Activated T-helper 17 cell treated with anti-CD3 and anti-CD28 coated beads, Interleukin-2, amount 50 U/mL, for 72 hours (primary cell): ENCODE data around the gene RNF126. TPM values are rescaled to one million over a fixed set of nuclear protein-coding genes. Genes with fewer than 3 reads are reported as not detected.
A peak's percentile ranks its signal among the peaks of the same experiment; 100 is the strongest.
"Not testable (repeated sequence)": the region's sequence is repeated elsewhere in the genome, so short reads cannot be mapped to it uniquely, and the experiment has no call there.

Source experiments
- ATAC-seq: fragments of 150-1000 bp; cut with Tn5 transposase; replicated peaks from 2 replicates; pipeline ENCODE4 v1.10.0; 2021; ENCODE audit warnings: mild to moderate bottlenecking, moderate library complexity
- H3K27ac Mint-ChIP-seq: one replicate; pipeline ENCODE4 v1.8.0; 2022; ENCODE audit warnings: mixed read lengths
- H3K27me3 Mint-ChIP-seq: one replicate; pipeline ENCODE4 v1.8.0; 2022; ENCODE audit warnings: mixed read lengths
- H3K36me3 Mint-ChIP-seq: one replicate; pipeline ENCODE4 v1.8.0; 2022; ENCODE audit warnings: low read depth, mild to moderate bottlenecking, mixed read lengths
- H3K4me1 Mint-ChIP-seq: one replicate; pipeline ENCODE4 v1.8.0; 2022; ENCODE audit warnings: mixed read lengths
- H3K4me3 Mint-ChIP-seq: one replicate; pipeline ENCODE4 v1.8.0; 2022; ENCODE audit warnings: mild to moderate bottlenecking, mixed read lengths
- H3K9me3 Mint-ChIP-seq: one replicate; pipeline ENCODE4 v1.8.0; 2022; ENCODE audit warnings: mixed read lengths
- total RNA-seq, 2 donors: library from RNA; stranded (reverse); gene quantifications; one replicate each; pipeline ENCODE4 v1.2.3, GENCODE V29; 2022

The RNF126 gene
- total RNA-seq, 2 donors from 2014 or later = 74.0 to 103 TPM

DNA sequence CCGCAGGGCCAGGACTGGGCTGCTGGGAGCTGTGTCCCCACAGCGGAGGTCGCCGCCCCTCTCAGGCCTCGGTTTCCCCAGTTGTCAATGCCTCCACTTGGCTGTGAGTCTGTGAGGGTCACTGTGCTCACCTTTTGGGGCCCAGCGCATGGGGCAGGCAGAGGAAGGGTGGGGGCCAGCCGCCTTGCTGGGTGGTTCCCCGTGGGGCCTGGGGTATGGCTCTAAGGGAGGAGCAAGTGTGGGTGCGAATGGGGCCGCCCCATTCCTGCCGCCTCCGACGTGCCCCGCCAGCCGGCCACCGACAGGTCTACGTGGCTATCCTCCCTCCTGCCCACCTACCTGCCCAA lies 24.1 kb downstream of the RNF126 start:
- ATAC-seq = no peak
- H3K27me3 Mint-ChIP-seq = no peaks in the 10 kb centered on the region
- peak overlapping the region; percentile 81 for H3K4me3 Mint-ChIP-seq
- no peaks in the 10 kb centered on the region for H3K9me3 Mint-ChIP-seq
- H3K4me1 Mint-ChIP-seq = peaks cover 6% of the 10 kb centered on the region
- H3K27ac Mint-ChIP-seq = peak overlapping the region; percentile 81
- H3K36me3 Mint-ChIP-seq = no peaks in the 10 kb centered on the region

DNA sequence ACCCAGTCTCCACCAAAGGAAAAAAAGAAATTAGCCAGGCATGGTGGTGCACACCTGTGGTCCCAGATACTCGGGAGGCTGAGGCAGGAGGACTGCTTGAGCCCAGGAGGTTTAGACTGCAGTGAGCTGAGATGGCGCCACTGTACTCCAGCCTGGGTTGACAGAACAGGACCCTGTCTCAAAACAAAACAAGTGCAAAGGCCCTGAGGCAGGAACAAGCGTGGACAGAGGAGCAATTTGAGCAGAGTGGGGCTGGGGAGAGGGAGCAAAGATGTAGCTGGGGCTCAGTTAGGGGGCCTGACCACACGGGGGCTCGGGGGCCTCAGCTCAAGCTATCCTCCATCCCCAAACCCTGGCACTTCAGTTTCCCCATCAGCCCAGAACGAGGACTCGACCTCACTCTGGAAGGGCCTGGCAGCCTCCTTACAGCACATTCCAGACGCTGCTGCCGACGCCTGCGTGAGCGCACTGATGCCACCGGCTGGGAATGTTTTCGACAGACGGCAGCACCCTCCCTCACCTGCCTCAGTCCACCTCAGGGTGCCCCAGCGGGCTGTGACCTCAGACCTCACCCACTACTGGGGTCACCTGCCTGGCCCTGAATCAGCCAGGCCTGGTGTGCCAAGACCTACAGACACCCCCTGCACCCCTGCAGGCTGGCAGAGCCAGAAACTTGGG lies 27.9 kb downstream of the RNF126 start:
- H3K36me3 Mint-ChIP-seq = peaks cover 25% of the 10 kb centered on the region
- H3K27ac Mint-ChIP-seq = no peak overlapping the region
- H3K4me3 Mint-ChIP-seq = no peak overlapping the region
- no peaks in the 10 kb centered on the region for H3K27me3 Mint-ChIP-seq
- no peak for ATAC-seq
- H3K9me3 Mint-ChIP-seq = no peaks in the 10 kb centered on the region
- H3K4me1 Mint-ChIP-seq = peaks cover 11% of the 10 kb centered on the region

DNA sequence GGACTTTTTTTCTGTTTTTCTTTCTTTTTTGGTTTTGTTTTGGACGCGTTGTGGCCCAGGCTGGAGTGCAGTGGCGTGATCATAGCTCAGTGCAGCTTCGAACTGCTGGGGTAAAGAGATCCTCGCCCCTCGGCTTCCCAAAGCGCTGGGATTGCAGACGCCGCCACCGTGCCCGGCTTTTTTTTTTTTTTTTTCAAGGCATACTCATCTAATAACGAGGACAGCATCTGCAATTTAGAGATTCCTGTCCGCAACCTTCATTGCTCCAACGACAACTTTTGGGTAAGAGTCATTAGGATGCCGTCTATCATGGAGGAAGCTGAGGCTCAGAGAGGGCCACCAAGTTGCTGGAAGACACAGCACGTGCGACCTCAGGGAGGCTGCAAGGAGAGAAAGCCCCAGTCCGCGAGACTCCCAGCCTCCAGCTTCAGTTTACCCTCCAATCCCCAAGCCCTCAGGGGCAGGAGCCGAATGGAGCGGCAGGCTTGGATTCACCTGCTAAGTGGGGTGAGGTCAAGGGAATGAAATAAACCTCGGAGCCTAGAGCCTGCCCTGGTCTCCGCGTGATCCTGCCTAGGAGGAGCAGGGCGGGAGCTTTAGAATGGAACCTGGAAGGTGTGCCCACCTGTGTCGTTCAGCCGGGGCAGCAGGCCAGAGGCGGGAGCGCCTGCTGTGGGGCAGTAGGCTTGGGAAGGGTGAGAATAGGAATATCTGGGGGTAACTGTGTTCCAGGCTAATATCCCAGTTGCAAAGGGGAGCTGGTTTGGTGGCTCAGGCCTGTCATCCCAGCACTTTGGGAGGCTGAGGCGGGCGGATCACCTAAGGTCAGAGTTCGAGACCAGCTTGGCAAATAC lies 29.0 kb downstream of the RNF126 start:
- peak; percentile 2 for ATAC-seq
- Mint-ChIP-seq H3K27ac (peak overlapping the region; percentile 93), H3K4me1 (peaks cover 5% of the 10 kb centered on the region), H3K36me3 (peaks cover 33% of the 10 kb centered on the region), H3K27me3 (no peaks in the 10 kb centered on the region), H3K9me3 (no peaks in the 10 kb centered on the region), H3K4me3 (peak overlapping the region; percentile 93)

DNA sequence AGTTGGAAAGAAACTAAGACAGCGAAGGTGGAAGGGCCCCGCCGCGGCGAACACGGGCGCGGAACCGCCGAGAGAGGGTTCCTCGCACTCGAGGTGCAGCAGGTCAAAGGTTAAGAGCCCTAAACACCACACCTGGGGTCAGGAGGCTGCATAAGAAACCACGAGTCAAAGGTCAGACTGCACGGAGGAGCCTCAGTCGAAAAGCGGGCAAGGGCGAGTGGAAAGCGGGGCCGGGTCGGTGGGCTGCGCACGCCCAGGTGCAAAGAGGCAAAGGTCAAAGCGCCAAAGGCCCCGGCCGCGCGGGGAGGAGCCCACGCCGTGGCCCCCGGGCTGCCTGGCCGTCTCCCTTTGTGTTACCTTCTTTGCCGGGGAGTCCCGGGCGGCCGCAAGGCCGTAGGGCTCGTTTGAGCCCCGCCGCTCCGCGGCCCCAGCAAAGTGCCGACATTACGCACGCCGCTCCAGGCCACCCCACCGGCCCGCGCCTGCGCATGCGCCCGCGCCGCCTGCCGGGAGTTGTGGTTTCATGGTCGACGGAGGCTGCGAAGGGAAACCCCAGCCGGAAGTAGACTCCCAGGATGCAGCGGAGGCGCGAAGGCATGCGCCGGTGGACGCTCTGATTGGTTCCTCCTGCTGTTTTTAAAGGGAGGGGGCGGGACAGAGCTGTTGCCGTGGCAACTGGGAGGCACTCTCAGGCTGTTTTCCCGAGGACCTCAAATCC lies 29.8 kb downstream of the RNF126 start, which contains the start of gene POLRMT:
Gene POLRMT (minus strand): TSS at position 470 of the 718 bp plus-strand sequence. CDS start 25 bp downstream, at position 445.
- H3K27me3 Mint-ChIP-seq = no peaks in the 10 kb centered on the region
- peaks cover 5% of the 10 kb centered on the region for H3K4me1 Mint-ChIP-seq
- ATAC-seq = peak; percentile 99
- H3K9me3 Mint-ChIP-seq = no peaks in the 10 kb centered on the region
- H3K36me3 Mint-ChIP-seq = peaks cover 41% of the 10 kb centered on the region
- peak within 1 kb of the TSS; percentile 93 for H3K27ac Mint-ChIP-seq
- H3K4me3 Mint-ChIP-seq = peak within 1 kb of the TSS; percentile 93

DNA sequence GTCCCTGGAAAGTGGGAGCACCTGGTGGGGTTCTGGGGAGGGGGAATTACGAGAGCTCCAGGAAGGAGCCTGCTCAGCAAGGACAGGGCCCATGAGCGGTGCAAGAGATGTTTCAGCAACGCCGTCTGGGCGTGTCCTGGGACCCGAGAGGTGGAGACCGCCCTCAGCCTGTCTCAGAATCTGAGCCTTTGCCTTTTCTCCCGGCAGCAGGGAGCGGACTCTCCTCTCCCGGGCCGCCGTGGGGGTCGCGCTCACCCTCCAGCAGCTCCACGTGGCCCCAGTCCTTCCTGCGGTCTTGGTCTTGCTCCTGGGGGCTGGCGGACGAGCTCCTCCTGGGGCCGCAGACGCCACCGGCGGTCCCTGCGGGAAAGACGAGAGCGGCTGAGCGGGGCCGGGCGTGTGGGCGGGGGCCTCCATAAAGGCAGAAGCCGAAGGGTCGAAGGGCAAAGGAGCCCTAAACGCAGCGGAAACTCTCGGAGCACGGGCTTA lies 30.4 kb downstream of the RNF126 start:
- ATAC-seq = peak; percentile 42
- Mint-ChIP-seq H3K27ac (peak overlapping the region; percentile 93), H3K27me3 (no peaks in the 10 kb centered on the region), H3K4me1 (peaks cover 5% of the 10 kb centered on the region), H3K36me3 (peaks cover 44% of the 10 kb centered on the region), H3K9me3 (no peaks in the 10 kb centered on the region), H3K4me3 (peak overlapping the region; percentile 93)

DNA sequence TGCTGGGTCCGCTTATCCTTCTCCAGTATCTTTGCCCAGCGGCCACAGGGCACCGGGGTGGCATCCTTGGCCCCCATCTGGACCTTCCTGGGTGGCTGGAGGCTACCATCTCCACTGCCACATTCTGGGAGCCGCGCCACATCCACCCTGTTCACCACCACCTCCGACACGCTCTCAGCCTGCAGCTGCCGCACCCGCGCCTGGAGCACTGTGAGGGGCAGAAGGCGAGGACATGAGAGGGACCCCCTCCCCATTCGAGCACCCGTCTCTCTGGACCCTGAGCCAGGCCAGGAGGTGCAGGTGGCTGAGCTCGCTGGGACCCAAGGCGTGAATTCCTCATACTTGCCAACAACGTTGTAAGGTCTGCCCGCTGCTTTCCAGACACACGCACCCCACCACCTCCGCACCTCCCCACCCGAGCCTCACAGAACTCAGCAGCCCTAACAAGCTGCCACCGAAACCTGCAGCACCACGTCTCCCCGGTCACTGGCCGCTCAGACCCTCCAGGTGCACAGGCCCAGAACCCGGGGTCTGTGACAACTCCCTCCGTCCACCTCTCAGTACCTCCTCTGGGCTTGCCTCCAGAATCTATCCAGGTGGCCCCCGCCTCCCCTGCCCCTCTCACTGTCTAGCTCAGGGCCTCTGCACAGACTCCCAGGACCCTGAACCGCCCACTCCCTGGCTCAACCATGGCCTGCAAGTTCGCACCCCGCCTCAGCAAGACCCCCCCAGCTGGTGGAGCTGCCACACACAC lies 32.9 kb downstream of the RNF126 start:
- Mint-ChIP-seq H3K27ac (no peak overlapping the region), H3K36me3 (peaks cover 52% of the 10 kb centered on the region), H3K4me3 (no peak overlapping the region), H3K9me3 (no peaks in the 10 kb centered on the region), H3K4me1 (peaks cover 5% of the 10 kb centered on the region), H3K27me3 (no peaks in the 10 kb centered on the region)
- no peak for ATAC-seq

DNA sequence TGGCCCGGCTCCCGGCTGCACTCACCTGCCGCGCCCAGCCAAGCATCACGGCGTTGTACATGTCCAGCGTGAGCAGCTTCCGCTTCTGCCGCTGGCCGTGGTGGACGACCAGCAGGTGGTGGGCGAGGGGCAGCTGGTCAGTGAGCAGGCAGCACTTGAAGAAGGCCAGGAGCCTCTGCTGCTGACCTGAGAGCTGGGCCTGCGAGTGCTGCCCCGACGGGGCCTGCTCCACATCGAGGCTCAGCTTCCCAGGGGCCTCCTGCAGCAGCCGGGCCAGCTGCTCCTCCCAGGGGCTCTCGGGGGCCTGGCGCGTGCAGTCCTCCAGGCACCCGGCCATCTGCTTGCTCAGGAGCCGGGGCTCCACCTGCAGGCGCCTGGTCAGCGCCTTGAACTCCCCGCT lies 33.5 kb downstream of the RNF126 start:
- not testable (repeated sequence) for H3K9me3 Mint-ChIP-seq, ATAC-seq, H3K4me3 Mint-ChIP-seq, H3K4me1 Mint-ChIP-seq, H3K27ac Mint-ChIP-seq, H3K27me3 Mint-ChIP-seq
- H3K36me3 Mint-ChIP-seq = peaks cover 52% of the 10 kb centered on the region

DNA sequence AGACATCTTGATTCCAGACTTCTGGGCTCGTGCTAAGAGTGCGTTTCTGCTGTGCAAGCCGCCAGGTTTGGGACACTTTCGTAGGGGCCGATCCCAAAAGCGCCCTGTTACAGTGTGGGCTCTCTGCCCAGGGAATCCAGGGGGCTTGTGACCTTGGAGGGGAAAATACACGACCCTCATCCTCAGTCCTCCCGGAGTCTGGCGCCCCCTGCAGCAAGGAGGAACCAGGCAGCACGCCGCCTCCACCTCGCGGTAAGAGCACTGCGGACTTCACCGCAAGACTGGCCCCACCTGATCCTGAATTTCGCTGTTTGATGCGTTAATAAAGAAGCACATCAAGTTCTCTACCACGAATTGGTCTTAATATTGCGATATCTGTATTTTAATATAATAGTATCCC lies 34.8 kb downstream of the RNF126 start:
- Mint-ChIP-seq H3K27me3 (no peaks in the 10 kb centered on the region), H3K27ac (no peak overlapping the region), H3K9me3 (no peaks in the 10 kb centered on the region), H3K4me1 (no peaks in the 10 kb centered on the region), H3K4me3 (no peak overlapping the region), H3K36me3 (peaks cover 58% of the 10 kb centered on the region)
- ATAC-seq = no peak

DNA sequence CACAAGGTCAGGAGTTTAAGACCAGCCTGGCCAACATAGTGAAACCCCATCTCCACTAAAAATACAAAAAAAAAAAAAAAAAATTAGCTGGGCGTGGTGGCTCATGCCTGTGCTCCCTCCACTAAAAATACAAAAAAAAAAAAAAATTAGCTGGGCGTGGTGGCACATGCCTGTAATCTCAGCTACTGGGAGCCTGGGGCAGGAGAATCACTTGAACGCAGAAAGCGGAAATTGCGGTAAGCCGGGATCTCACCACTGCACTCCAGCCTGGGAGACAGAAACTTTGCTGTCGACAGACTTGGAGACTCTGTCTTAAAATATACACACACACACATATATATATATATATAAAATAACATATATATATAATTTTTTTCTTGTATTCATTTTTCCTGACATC lies 36.4 kb downstream of the RNF126 start:
- not testable (repeated sequence) for H3K4me1 Mint-ChIP-seq, H3K27ac Mint-ChIP-seq, H3K9me3 Mint-ChIP-seq, H3K4me3 Mint-ChIP-seq, H3K27me3 Mint-ChIP-seq, ATAC-seq
- peaks cover 43% of the 10 kb centered on the region for H3K36me3 Mint-ChIP-seq

DNA sequence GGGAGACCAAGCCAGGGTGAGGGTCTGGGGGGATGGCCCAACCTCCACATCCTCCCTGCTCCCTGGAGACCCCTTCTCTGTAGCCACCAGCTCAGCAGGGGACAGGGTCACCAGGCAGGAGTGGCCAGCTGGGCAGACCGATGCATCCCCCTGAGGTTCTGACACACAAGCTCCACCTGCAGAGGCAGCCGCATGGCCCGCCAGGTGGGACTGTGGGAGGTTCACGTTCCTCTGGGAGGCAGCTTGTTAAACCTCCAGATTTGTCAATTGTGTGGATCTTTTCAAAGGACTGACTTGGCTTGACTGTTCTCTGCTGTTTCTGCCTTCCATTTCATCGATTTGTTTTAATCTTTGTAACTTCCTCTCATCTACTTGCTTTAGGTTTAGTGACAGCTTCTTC lies 37.8 kb downstream of the RNF126 start:
- no peak for ATAC-seq
- Mint-ChIP-seq H3K4me3 (no peak overlapping the region), H3K9me3 (no peaks in the 10 kb centered on the region), H3K36me3 (peaks cover 36% of the 10 kb centered on the region), H3K27ac (no peak overlapping the region), H3K4me1 (no peaks in the 10 kb centered on the region), H3K27me3 (no peaks in the 10 kb centered on the region)

DNA sequence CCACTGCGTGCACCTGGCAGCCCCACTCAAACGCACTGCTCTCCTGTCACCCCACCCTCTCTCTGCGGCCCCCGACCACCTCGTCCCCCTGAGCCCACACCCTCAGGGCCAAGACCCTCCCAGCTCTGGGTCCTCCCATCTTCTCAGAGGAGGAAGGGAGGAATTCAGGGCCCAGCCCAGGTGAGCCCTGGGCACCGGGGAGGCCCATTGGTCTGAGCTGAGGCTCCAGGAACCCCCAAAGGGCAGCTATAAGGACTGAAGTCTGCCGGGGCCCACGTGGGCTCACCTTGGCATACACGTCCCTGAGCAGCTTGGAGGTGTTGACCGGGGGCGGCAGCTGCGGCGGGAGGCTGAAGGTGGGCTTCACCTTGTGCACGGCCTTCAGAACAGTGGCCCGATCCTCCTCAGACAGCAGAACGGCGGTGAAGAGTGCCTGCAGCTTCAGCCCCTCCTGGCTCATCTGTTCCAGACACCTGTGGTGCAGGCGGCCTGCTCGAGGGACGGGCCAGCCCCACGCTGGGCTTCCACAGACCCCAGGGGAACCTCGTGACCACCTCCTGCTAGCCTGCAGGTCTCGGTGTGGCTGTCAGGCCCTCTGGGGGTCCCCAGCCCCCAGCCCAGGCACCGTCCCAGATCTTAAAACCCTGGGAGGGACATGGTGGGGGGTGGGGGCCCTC lies 38.4 kb downstream of the RNF126 start:
- H3K27ac Mint-ChIP-seq = no peak overlapping the region
- no peaks in the 10 kb centered on the region for H3K4me1 Mint-ChIP-seq
- peaks cover 35% of the 10 kb centered on the region for H3K36me3 Mint-ChIP-seq
- ATAC-seq = no peak
- H3K27me3 Mint-ChIP-seq = no peaks in the 10 kb centered on the region
- H3K4me3 Mint-ChIP-seq = no peak overlapping the region
- H3K9me3 Mint-ChIP-seq = no peaks in the 10 kb centered on the region

DNA sequence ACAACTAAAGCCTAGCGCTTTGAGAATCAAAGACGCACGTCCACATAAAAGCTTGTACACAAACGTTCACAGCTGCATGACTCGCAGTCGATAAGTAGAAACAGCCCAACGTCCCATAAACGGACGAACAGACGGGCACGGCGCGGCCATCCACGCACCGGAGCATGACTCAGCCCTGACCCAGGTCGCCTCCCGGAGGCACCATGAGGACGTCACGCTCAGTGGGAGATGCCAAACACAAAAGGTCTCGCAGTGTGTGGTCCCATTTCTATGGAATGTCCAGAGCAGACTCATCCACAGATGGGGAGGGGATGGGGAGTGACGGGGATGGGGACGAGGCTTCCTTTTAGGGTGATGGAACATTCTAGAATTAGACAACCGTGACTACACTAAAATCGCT lies 39.0 kb downstream of the RNF126 start:
- Mint-ChIP-seq H3K36me3 (peaks cover 33% of the 10 kb centered on the region), H3K27ac (no peak overlapping the region), H3K4me1 (no peaks in the 10 kb centered on the region), H3K27me3 (no peaks in the 10 kb centered on the region), H3K4me3 (no peak overlapping the region), H3K9me3 (no peaks in the 10 kb centered on the region)
- ATAC-seq = no peak

DNA sequence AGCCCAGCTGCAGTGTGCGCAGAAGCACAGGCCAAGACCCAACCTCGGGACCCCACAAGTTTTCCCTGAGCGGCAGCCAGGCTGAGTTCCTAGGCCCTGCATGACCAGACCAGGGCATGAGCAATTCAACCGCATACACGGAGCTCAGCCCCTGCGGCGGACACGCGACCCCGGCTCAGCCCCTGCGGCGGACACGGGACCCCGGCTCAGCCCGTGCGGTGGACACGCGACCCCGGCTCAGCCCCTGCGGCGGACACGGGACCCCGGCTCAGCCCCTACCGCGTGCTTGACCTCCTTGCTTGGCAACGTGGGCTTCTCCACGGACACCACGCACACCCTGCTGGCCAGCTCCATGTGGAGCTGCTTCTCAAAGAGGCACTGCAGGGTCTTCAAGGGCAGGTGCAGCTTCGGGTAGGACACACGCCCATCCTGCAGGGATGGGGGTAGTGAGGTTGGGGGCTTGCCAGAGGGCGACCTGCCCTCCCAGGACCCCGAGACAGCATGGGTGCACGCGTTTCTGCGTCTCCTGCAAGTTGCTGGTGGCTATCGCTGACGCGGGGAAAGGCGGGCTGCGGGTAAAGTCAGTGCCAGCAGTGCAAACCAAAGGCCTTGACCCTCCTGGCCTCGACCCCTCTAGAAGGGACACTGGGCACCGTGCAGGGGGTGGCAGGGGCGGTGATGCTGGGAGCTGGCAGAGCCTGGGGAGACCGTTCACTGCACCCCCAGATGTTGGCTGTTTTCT lies 39.7 kb downstream of the RNF126 start:
- Mint-ChIP-seq H3K4me3 (no peak overlapping the region), H3K4me1 (no peaks in the 10 kb centered on the region), H3K27ac (no peak overlapping the region), H3K27me3 (no peaks in the 10 kb centered on the region), H3K36me3 (peaks cover 33% of the 10 kb centered on the region), H3K9me3 (no peaks in the 10 kb centered on the region)
- no peak for ATAC-seq
